SK-N-SH (cell line): ENCODE data around the gene TM7SF3. TPM values are rescaled to one million over a fixed set of nuclear protein-coding genes. Genes with fewer than 3 reads are reported as not detected.

Experiments
- CTCF ChIA-PET: fragments of 300-600, 350-600 bp; formaldehyde crosslinking; extraction: SDS; loops from one replicate; lab custom pipeline; 2021; lab: Yijun Ruan, JAX
- POLR2A ChIA-PET: fragments of 350-600 bp; sonication (Branson Sonifier 250); formaldehyde crosslinking; extraction: SDS; loops from one replicate; lab custom pipeline; 2020; ENCODE audit warnings: antibody characterized with exemption, inconsistent platforms; lab: Yijun Ruan, JAX
- DNase-seq: peaks from one replicate; pipeline ENCODE4 v3.0.0; 2012
- H2AFZ ChIP-seq: fragments of 200-600 bp; sonication (generic); 2 replicates; pipeline ENCODE4 v1.8.1; 2016; ENCODE audit warnings: antibody characterized with exemption, mild to moderate bottlenecking, low read depth
- H3F3A ChIP-seq: fragments of 200-600 bp; sonication (generic); replicated peaks from 2 replicates; pipeline ENCODE3; 2016; ENCODE audit warnings: antibody characterized with exemption, mild to moderate bottlenecking; ENCODE audit not compliant: insufficient read depth
- H3K27ac ChIP-seq, 2 experiments: fragments of 200-500 bp in 1 of 2; fragments of 200-600 bp in 1 of 2; sonication (Bioruptor generic) in 1 of 2; sonication (generic), shearing (Covaris generic) in 1 of 2; 2 replicates each; pipeline versions ENCODE4 v1.5.1 to v1.6.1; 2014 to 2016; ENCODE audit warnings: low read depth in 2 of 2, inconsistent platforms in 1 of 2, low read length in 1 of 2, mild to moderate bottlenecking in 1 of 2, mixed read lengths in 1 of 2
- H3K27me3 ChIP-seq: fragments of 200-600 bp; sonication (generic), shearing (Covaris generic); 2 replicates; pipeline ENCODE4 v1.6.1; 2016; ENCODE audit warnings: mixed run types; ENCODE audit not compliant: insufficient read depth
- H3K36me3 ChIP-seq, 2 experiments: fragments of 200-500 bp in 1 of 2; fragments of 200-600 bp in 1 of 2; sonication (Bioruptor generic) in 1 of 2; sonication (generic) in 1 of 2; replicated peaks in 1 of 2; 2 replicates each; pipeline versions ENCODE3 to v1.5.1; 2014 to 2016; ENCODE audit warnings: low read length in 1 of 2, mild to moderate bottlenecking in 1 of 2; ENCODE audit not compliant: insufficient read depth in 2 of 2, control insufficient read depth in 1 of 2
- H3K4me1 ChIP-seq, 2 experiments: fragments of 200-500 bp in 1 of 2; fragments of 200-600 bp in 1 of 2; sonication (Bioruptor generic) in 1 of 2; sonication (generic), shearing (Covaris generic) in 1 of 2; 2 replicates each; pipeline versions ENCODE4 v1.5.1 to v1.6.1; 2014 to 2016; ENCODE audit warnings: low read depth in 1 of 2, low read length in 1 of 2, mixed run types in 1 of 2; ENCODE audit not compliant: insufficient read depth in 2 of 2, control insufficient read depth in 1 of 2
- H3K4me2 ChIP-seq: fragments of 200-600 bp; sonication (generic), shearing (Covaris generic); 2 replicates; pipeline ENCODE4 v1.6.1; 2017; ENCODE audit warnings: mixed run types
- H3K4me3 ChIP-seq, 2 experiments: fragments of 200-500 bp in 1 of 2; fragments of 200-600 bp in 1 of 2; sonication (Bioruptor generic) in 1 of 2; sonication (generic), shearing (Covaris generic) in 1 of 2; 2 replicates each; pipeline versions ENCODE4 v1.5.1 to v1.8.1; 2014 to 2016; ENCODE audit warnings: low read depth in 2 of 2, inconsistent platforms in 1 of 2, low read length in 1 of 2, mild to moderate bottlenecking in 1 of 2, mixed read lengths in 1 of 2, moderate library complexity in 1 of 2
- H3K79me2 ChIP-seq: fragments of 200-600 bp; sonication (generic); 2 replicates; pipeline ENCODE4 v1.8.1; 2017; ENCODE audit warnings: mild to moderate bottlenecking; ENCODE audit not compliant: insufficient read depth
- H3K9ac ChIP-seq: fragments of 200-600 bp; sonication (generic); 2 replicates; pipeline ENCODE4 v1.6.1; 2017; ENCODE audit warnings: mixed run types
- H3K9me2 ChIP-seq: fragments of 200-600 bp; sonication (generic); 2 replicates; pipeline ENCODE4 v1.6.1; 2017; ENCODE audit warnings: mixed run types
- H3K9me3 ChIP-seq: fragments of 200-600 bp; sonication (generic); 2 replicates; pipeline ENCODE4 v1.6.1; 2017; ENCODE audit warnings: mixed run types, mild to moderate bottlenecking, moderate library complexity
- H4K20me1 ChIP-seq: fragments of 200-600 bp; sonication (generic); 2 replicates; pipeline ENCODE4 v1.6.1; 2017; ENCODE audit warnings: mild to moderate bottlenecking, mixed run types; ENCODE audit not compliant: insufficient read depth
- CHD2 ChIP-seq: fragments of 150-350 bp; IDR thresholded peaks from 2 replicates; pipeline ENCODE4 v1.6.1; 2018; ENCODE audit warnings: low read length; ENCODE audit not compliant: partially characterized antibody
- ELF1 ChIP-seq: IDR thresholded peaks from 2 replicates; pipeline ENCODE4 v1.4.0; 2012
- EZH2phosphoT487 ChIP-seq: fragments of 200-600 bp; sonication (generic); IDR thresholded peaks from 2 replicates; pipeline ENCODE4 v1.6.1; 2017; ENCODE audit warnings: low read depth, mixed run types, mild to moderate bottlenecking, antibody characterized with exemption, moderate library complexity, borderline replicate concordance
- FOSL2 ChIP-seq: IDR thresholded peaks from 2 replicates; pipeline ENCODE4 v1.4.0; 2012; ENCODE audit warnings: low read depth, mild to moderate bottlenecking, moderate library complexity, borderline replicate concordance
- FOXM1 ChIP-seq: IDR thresholded peaks from 2 replicates; pipeline ENCODE4 v1.4.0; 2012; ENCODE audit warnings: low read depth, mild to moderate bottlenecking
- NFIC ChIP-seq: IDR thresholded peaks from 2 replicates; pipeline ENCODE4 v1.4.0; 2012; ENCODE audit warnings: borderline replicate concordance
- POLR2AphosphoS5 ChIP-seq: IDR thresholded peaks from 2 replicates; pipeline ENCODE4 v1.6.1; 2012; ENCODE audit warnings: low read depth, low read length
- RAD21 ChIP-seq: IDR thresholded peaks from 2 replicates; pipeline ENCODE4 v1.6.1; 2012; ENCODE audit warnings: mild to moderate bottlenecking, low read length
- RCOR1 ChIP-seq: fragments of 150-350 bp; IDR thresholded peaks from 2 replicates; pipeline ENCODE4 v1.6.1; 2017; ENCODE audit warnings: antibody characterized with exemption, low read length
- RXRA ChIP-seq: IDR thresholded peaks from 2 replicates; pipeline ENCODE4 v1.4.0; 2012; ENCODE audit warnings: low read depth, mild to moderate bottlenecking, borderline replicate concordance
- TEAD4 ChIP-seq: IDR thresholded peaks from 2 replicates; pipeline ENCODE4 v1.4.0; 2012; ENCODE audit warnings: mild to moderate bottlenecking, borderline replicate concordance; ENCODE audit not compliant: insufficient read depth
- YY1 ChIP-seq: IDR thresholded peaks from 2 replicates; pipeline ENCODE4 v1.4.0; 2012; ENCODE audit warnings: low read depth, mild to moderate bottlenecking
- WGBS: methylation state at CpG from one replicate; pipeline ENCODE4 v1.1.6; 2017; ENCODE audit warnings: low lambda C conversion rate; 5-methylcytosine and 5-hydroxymethylcytosine counted together
- polyA plus RNA-seq, 3 experiments: library from polyadenylated mRNA; depleted of rRNA; stranded (reverse); fragments of >200 nt; gene quantifications; 2 replicates each; pipeline ENCODE4 v1.2.3, GENCODE V29; 2012
- TF ChIP-seq, protein P1 (sequence below): IDR thresholded peaks from 2 replicates; pipeline ENCODE4 v1.6.1; 2012; ENCODE audit warnings: mild to moderate bottlenecking, low read depth, low read length, moderate library complexity
- TF ChIP-seq, protein P2 (sequence below): fragments of 200-600 bp; sonication (generic); IDR thresholded peaks from 2 replicates; pipeline ENCODE4 v1.6.1; 2017; ENCODE audit warnings: antibody characterized with exemption, mild to moderate bottlenecking, moderate library complexity
- TF ChIP-seq, protein P3 (sequence below): fragments of 150-350 bp; IDR thresholded peaks from 2 replicates; pipeline ENCODE4 v1.6.1; 2017; ENCODE audit warnings: antibody characterized with exemption, low read length, low read depth, borderline replicate concordance
- TF ChIP-seq, protein P4 (sequence below): IDR thresholded peaks from 2 replicates; pipeline ENCODE4; 2012

TM7SF3 gene
- polyA plus RNA-seq, 1 of the 3 experiments (the other 2 are of a cell fraction) = 72.1 TPM

DNA sequence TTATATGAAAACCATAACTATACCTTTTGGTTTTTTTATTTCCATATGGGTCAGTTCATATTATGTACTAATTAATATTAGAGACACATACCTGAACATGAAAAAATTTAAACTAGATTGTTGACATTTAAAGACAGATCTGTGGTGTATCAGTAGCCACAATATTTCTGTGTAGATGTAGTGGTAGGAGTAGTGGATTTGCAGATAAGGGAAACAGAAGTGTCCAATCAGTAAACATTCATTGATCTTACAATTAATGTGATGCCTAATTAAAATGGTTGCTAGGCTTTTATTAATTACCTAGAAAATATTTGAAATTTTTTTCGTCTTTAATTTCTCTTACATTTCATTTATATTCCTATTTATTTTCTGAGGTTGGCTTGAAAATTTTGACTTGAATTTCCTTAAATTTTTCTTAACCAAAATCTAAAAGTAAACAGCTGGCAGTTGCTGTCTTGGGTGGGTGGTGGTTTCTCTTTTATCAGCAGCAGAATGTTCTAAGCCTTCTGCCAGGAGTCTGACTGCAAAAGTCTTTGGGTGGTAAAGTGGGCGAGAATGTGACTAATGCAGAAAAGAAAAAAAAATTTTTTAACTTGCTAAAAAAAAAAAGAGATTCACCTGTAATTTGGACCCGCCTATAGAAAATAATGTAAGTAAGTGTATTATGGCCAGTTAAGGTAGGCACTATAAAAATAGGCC, 73.5 kb downstream of the TM7SF3 start:
- Histone ChIP-seq H3K79me2 (peaks cover 91% of the 10 kb centered on the region), H3F3A (peaks cover 11% of the 10 kb centered on the region), H2AFZ (no peak overlapping the region), H3K36me3 (no peaks in the 10 kb centered on the region), H3K9me2 (no peaks in the 10 kb centered on the region; the same call in 1 of the 2 replicates), H3K4me2 (peak overlapping the region; percentile 93; the same call in 1 of the 2 replicates), H3K27ac (no peak overlapping the region), H3K9me3 (peaks cover 11% of the 10 kb centered on the region), H3K9ac (peak overlapping the region; percentile 2; the same call in 1 of the 2 replicates), H3K4me3 (peak overlapping the region in 1 of 2 experiments; percentile 96; a peak in 1 of 4 replicates), H4K20me1 (peaks cover 18% of the 10 kb centered on the region), H3K4me1 (peaks cover 18 to 20% of the 10 kb centered on the region in 2 experiments; a peak in 3 of 4 replicates), H3K27me3 (no peaks in the 10 kb centered on the region)
- ChIA-PET POLR2A (no interaction called here), CTCF (interaction anchor here (0.6 to 2.3 kb wide), 2 partner anchors 75 to 928 kb away, joined by 3 to 4 read pairs; no protein-coding TSS in a partner anchor)
- WGBS = 88% methylated on average over 3 of the region's 3 CpGs
- no peak for DNase-seq
- TF ChIP-seq YY1 = no peak
- TF ChIP-seq, protein P1, sequence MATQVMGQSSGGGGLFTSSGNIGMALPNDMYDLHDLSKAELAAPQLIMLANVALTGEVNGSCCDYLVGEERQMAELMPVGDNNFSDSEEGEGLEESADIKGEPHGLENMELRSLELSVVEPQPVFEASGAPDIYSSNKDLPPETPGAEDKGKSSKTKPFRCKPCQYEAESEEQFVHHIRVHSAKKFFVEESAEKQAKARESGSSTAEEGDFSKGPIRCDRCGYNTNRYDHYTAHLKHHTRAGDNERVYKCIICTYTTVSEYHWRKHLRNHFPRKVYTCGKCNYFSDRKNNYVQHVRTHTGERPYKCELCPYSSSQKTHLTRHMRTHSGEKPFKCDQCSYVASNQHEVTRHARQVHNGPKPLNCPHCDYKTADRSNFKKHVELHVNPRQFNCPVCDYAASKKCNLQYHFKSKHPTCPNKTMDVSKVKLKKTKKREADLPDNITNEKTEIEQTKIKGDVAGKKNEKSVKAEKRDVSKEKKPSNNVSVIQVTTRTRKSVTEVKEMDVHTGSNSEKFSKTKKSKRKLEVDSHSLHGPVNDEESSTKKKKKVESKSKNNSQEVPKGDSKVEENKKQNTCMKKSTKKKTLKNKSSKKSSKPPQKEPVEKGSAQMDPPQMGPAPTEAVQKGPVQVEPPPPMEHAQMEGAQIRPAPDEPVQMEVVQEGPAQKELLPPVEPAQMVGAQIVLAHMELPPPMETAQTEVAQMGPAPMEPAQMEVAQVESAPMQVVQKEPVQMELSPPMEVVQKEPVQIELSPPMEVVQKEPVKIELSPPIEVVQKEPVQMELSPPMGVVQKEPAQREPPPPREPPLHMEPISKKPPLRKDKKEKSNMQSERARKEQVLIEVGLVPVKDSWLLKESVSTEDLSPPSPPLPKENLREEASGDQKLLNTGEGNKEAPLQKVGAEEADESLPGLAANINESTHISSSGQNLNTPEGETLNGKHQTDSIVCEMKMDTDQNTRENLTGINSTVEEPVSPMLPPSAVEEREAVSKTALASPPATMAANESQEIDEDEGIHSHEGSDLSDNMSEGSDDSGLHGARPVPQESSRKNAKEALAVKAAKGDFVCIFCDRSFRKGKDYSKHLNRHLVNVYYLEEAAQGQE = no peak
- no peak for TF ChIP-seq RCOR1
- no peak for TF ChIP-seq ELF1
- TF ChIP-seq RAD21 = no peak
- TF ChIP-seq, protein P2, sequence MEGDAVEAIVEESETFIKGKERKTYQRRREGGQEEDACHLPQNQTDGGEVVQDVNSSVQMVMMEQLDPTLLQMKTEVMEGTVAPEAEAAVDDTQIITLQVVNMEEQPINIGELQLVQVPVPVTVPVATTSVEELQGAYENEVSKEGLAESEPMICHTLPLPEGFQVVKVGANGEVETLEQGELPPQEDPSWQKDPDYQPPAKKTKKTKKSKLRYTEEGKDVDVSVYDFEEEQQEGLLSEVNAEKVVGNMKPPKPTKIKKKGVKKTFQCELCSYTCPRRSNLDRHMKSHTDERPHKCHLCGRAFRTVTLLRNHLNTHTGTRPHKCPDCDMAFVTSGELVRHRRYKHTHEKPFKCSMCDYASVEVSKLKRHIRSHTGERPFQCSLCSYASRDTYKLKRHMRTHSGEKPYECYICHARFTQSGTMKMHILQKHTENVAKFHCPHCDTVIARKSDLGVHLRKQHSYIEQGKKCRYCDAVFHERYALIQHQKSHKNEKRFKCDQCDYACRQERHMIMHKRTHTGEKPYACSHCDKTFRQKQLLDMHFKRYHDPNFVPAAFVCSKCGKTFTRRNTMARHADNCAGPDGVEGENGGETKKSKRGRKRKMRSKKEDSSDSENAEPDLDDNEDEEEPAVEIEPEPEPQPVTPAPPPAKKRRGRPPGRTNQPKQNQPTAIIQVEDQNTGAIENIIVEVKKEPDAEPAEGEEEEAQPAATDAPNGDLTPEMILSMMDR = no peak
- no peak for TF ChIP-seq EZH2phosphoT487

DNA sequence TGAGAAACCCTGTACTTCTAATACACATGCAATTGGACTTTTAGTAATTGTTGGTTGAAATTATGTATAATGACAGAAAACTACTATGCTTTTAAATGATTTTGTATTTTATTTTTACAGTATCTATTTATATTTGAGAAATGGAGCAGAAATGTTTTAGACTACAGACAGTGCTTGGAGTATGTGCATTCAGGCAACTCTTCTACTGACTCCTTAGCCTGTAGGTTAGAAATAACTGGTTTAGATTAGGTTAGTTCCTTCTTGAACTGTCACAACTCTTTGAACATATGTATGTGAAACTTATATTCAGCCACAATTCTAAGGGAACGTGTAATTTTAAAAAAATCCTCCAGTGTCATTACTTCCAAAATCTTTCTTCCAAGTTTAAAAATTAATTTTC, 74.2 kb downstream of the TM7SF3 start:
- POLR2A ChIA-PET = no interaction called here
- peaks cover 18% of the 10 kb centered on the region for H4K20me1 ChIP-seq
- peaks cover 91% of the 10 kb centered on the region for H3K79me2 ChIP-seq
- H3K4me3 ChIP-seq = peak overlapping the region; percentile 96 to 98; a peak in 3 of 4 replicates
- H3K4me2 ChIP-seq = peak overlapping the region; percentile 93
- H3K9ac ChIP-seq = peak overlapping the region; percentile 90; the same call in 1 of the 2 replicates
- H3K9me3 ChIP-seq = peaks cover 7% of the 10 kb centered on the region
- H2AFZ ChIP-seq = no peak overlapping the region
- H3K27me3 ChIP-seq = no peaks in the 10 kb centered on the region
- DNase-seq = no peak
- no peaks in the 10 kb centered on the region for H3K36me3 ChIP-seq
- H3K4me1 ChIP-seq = peaks cover 20 to 21% of the 10 kb centered on the region in 2 experiments; a peak in 3 of 4 replicates
- CTCF ChIA-PET = interaction anchor here (1.0 kb wide), 2 partner anchors 55 to 74 kb away, joined by 3 to 5 read pairs; partner anchors contain the start of gene TM7SF3
- WGBS = 71% methylated on average over 1 of the region's 1 CpG
- H3K9me2 ChIP-seq = no peaks in the 10 kb centered on the region; the same call in 1 of the 2 replicates
- TF ChIP-seq POLR2AphosphoS5 (no peak), FOSL2 (no peak), ELF1 (no peak), FOXM1 (no peak), CHD2 (no peak), TEAD4 (no peak), RXRA (no peak), NFIC (no peak)
- TF ChIP-seq, protein P3, sequence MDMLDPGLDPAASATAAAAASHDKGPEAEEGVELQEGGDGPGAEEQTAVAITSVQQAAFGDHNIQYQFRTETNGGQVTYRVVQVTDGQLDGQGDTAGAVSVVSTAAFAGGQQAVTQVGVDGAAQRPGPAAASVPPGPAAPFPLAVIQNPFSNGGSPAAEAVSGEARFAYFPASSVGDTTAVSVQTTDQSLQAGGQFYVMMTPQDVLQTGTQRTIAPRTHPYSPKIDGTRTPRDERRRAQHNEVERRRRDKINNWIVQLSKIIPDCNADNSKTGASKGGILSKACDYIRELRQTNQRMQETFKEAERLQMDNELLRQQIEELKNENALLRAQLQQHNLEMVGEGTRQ = no peak
- TF ChIP-seq, protein P4, sequence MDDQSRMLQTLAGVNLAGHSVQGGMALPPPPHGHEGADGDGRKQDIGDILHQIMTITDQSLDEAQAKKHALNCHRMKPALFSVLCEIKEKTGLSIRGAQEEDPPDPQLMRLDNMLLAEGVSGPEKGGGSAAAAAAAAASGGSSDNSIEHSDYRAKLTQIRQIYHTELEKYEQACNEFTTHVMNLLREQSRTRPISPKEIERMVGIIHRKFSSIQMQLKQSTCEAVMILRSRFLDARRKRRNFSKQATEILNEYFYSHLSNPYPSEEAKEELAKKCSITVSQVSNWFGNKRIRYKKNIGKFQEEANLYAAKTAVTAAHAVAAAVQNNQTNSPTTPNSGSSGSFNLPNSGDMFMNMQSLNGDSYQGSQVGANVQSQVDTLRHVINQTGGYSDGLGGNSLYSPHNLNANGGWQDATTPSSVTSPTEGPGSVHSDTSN = no peak
- peaks cover 8% of the 10 kb centered on the region for H3F3A ChIP-seq
- H3K27ac ChIP-seq = no peak overlapping the region
